Neural cell (in vitro differentiated cells): ENCODE measurements around the gene SNX30.

Experiments
- CTCF ChIP-seq: fragments of 450-650 bp; IDR thresholded peaks from 2 replicates; pipeline ENCODE4 v1.5.1; 2014; ENCODE audit warnings: antibody characterized with exemption, mild to moderate bottlenecking, moderate library complexity; ENCODE audit not compliant: poor library complexity, severe bottlenecking
- EP300 ChIP-seq: fragments of 450-650 bp; conservative IDR thresholded peaks from 2 replicates; pipeline ENCODE4 v1.6.1; 2014; ENCODE audit warnings: antibody characterized with exemption, mild to moderate bottlenecking, moderate library complexity; ENCODE audit not compliant: poor library complexity, severe bottlenecking
- EZH2 ChIP-seq: fragments of 200-600, 300-800 bp; shearing (Covaris generic), sonication (generic); IDR thresholded peaks from 2 replicates; pipeline ENCODE4 v1.6.1; 2014; ENCODE audit warnings: antibody characterized with exemption, low read length, borderline replicate concordance, mild to moderate bottlenecking; ENCODE audit not compliant: insufficient read depth, poor library complexity, severe bottlenecking
- POLR2AphosphoS5 ChIP-seq: IDR thresholded peaks from 2 replicates; pipeline ENCODE4 v1.6.1; 2012
- SMC3 ChIP-seq: fragments of 450-650 bp; conservative IDR thresholded peaks from 2 replicates; pipeline ENCODE4 v1.6.1; 2014; ENCODE audit warnings: antibody characterized with exemption, mild to moderate bottlenecking, moderate library complexity; ENCODE audit not compliant: poor library complexity

- TF ChIP-seq CTCF: no peak
- TF ChIP-seq EZH2: no peak
- no peak for TF ChIP-seq SMC3
- no peak for TF ChIP-seq POLR2AphosphoS5
- no peak for TF ChIP-seq EP300
Measured at GRCh38 chr9:112789891-112790774, 39.6 kb downstream of the SNX30 start.
